ENCODE results near the gene SYNGR4. TPM values are rescaled to one million over a fixed set of nuclear protein-coding genes. Genes with fewer than 3 reads are reported as not detected.

SYNGR4 gene
- total RNA-seq, 2 donors from 2014 or later = not detected

DNA sequence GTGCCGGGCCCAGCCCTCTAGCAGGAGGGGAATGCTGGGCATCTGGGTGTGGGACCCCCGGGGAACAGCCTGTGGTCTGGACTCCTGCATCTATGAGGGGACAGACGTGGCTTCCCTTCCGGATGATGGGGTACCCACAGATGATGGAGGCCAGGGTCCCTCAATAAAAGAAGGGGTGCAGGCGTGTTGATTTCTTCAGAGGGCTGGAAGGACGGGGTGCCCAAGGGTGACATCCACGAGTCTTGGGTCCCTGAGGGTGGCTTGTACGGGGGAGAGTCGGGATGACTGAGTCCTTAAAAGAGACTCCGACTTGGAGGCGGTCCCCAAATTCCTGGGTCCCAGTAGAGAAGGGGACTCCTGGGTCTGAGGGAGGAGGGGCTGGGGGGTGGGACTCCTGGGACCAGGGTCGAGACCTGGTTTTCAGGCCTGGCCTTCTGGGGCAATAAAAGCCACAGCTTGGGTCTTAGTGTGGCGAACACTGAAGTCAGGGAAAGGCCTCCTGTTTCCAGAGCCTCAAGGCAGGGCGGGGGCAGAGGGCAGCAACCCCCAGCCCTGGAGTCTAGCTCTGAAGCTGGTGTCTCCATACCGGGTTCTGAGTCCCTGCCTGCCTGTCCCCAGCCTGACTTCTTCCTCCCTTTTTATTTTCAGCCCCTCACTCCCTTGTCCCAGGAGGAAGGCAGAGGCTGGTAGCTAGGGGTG is 28.8 kb downstream of the SYNGR4 start:
- DNase-seq (ENCODE audit: low spot score) = no peak
- intact Hi-C loops (cut with DNase I) = no loop called here

DNA sequence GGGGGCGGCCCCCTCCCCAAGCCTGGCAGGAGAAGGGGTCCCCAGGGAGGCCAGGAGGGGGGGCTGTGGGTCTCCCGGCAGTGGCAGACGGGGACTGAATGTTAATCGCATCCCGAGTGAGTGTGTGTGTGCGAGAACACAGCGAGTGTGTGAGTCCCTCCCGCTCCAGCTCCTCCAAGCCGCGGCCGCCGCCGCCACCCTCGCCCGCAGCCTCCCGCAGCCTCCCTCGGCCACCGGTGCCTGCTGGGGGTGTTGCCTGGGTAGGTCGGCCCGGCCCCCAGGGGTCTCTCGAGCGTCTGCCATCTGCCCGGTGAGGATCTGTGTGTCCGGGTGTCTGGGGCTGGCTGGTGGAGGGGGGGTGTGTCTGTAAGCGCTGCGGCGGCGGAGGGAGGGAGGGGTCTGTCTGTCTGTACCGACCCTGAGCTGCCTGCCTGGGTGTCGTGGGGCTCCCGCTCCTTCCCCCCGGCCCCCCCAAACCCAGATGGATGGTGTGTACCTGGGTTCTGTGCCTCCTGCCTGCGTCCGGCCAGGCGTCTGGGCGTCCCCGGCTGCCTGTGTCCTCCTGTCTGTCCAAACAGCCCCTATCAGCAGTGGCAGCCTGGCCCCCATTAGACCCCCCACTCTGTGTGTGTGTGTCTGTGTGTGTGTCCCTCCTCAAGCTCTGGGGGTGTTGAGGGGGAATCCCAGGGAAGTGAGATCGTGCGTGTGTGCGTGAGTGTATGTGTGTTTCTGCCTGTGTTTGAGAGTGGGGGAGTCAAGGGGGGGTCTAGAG is 29.6 kb downstream of the SYNGR4 start, which contains the start of gene GRIN2D:
GRIN2D (plus strand) TSS at position 110 of the 772 bp plus-strand sequence. CDS start 4,725 bp downstream, outside the sequence.
- intact Hi-C loops (cut with DNase I) = no loop called here
- no peak for DNase-seq (ENCODE audit: low spot score)

- intact Hi-C loops (cut with DNase I) = no loop called here
- no peak for DNase-seq (ENCODE audit: low spot score)
Observed at GRCh38 chr19:48394331-48395169, 30.4 kb downstream of the SYNGR4 start.

DNA sequence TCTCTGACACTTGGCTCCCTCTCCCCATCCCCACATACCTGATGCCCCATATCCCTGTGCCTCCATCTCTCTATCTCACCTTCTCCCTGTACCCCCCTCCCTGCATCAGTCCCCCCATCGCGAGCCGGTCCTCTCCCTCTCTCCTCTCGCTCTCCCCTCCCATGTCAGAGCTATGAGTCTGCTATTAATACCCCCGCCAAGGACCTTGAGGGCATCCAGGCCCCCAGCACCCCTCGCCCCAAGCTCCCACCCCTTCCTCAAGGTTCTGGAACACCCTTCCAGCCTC is 30.9 kb downstream of the SYNGR4 start:
- DNase-seq (ENCODE audit: low spot score) = no peak
- intact Hi-C loops (cut with DNase I) = no loop called here

DNA sequence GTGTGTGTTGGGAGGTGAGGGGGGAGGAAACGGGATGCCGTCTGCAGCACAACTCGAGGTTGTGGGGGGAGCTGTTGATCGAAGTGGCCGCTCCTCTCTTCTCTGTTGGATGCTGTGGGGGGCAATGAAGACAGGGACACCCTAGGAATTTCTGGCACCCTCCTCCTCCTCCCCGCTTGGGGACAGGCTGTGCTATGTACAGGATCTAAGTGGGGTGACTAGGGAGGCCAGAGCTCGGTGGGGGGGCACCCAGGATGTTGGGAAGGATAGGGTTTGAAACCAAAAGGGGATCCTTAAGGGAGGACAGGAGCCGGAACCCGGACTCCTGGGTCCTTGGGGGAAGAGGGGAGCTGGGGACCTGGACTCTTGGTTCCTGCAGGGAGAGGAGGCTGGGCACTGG is 31.3 kb downstream of the SYNGR4 start:
- intact Hi-C loops (cut with DNase I) = no loop called here
- no peak for DNase-seq (ENCODE audit: low spot score)

GRCh38 chr19:48396016-48396823 is 32.1 kb downstream of the SYNGR4 start:
- intact Hi-C loops (cut with DNase I) = no loop called here
- no peak for DNase-seq (ENCODE audit: low spot score)

DNA sequence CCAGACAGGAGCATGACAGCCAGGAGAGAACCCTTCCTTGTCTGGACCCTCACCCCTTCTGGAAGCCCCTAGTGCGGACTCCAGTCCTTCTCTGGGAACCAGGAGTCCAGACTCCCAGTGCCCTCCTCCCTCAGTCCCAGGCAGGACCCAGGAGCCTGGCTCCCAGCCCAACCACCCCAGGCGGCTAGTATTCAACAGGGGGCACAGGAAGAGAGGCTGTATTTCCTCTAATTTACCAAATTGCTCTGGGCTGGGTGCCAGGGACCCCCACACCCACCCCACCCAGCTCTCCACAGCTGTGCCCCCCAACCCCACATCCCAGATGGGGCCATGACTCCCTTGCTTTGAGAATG is 32.6 kb downstream of the SYNGR4 start:
- DNase-seq (ENCODE audit: low spot score) = no peak
- intact Hi-C loops (cut with DNase I) = no loop called here

- no peak for DNase-seq (ENCODE audit: low spot score)
- intact Hi-C loops (cut with DNase I) = no loop called here
Observed at GRCh38 chr19:48397263-48398101, 33.3 kb downstream of the SYNGR4 start.

DNA sequence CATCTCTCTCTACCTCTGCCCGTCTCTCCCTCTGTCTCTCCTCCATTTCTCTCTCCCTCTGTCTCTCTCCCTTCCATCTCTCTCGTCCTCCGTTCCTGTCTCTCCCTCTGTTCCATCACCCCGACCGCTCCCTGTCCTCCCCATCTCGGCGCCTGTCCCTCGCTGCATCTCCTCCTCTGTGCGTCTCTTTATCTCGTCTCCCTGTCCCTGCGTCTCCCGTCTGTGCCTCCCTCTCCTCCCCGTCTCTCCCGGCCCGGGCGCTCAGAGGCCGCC is 33.9 kb downstream of the SYNGR4 start:
- no peak for DNase-seq (ENCODE audit: low spot score)

GRCh38 chr19:48398375-48399235 is 34.4 kb downstream of the SYNGR4 start:
- DNase-seq (ENCODE audit: low spot score) = peak; percentile 95
- intact Hi-C loops (cut with DNase I) = no loop called here

More for the DNA sequence above, 33.9 kb downstream of the SYNGR4 start:
- intact Hi-C loops (cut with DNase I) = no loop called here

DNA sequence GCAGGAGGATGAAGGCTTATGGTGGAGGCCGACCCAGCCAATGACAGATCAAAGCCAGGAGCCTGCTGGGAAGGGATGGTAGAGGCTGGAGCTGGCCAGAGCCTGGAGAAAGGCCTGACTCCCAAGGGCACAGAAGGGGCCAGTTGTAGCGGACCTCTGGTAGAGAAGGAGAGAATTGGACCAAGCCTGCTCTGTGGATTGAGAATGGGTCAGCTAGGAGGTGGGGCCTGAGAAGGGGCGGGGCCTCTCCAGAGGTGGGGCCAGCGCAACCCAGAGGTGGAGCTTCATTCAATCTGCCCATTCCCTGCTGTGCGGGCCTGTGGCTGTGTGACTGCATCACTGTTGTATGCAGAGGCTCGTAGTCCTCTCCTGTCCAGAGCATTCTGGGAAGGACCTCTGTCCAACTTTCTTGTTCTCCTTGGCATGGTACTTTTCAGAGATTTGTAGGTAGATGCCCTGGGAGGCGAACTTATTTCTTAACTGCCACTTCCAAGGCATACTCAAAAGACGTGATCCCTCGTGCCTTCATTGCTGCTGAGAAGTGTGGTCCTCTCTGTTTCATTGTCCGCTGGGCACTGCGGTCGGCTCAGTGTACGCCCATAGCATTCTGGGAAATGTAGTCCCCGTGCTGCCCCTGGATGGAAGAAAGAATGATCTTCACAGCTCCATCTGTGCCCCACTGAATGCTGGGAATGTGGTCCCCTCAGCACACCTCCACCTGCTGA is 36.0 kb downstream of the SYNGR4 start:
- DNase-seq (ENCODE audit: low spot score) = peak; percentile 94
- intact Hi-C loops (cut with DNase I) = no loop called here

DNA sequence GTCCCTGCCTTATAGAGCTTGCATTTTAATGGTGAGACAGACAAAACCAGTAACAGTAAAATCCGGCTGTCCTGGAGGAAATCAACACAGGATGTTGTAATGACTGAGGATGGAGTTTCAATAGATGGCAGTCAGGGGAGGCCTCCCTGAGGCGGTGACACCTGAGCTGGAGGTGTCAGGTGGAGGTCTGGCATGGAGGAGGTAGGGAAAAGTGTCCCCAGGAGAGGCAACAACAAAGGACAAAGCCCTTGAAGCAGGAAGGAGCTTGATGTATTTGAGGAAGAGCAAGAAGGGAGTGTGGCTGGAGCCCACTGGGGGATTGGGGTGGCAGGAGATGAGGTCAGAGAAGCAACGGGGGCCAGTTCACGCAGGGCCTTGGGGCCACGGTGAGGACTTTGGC is 37.1 kb downstream of the SYNGR4 start:
- intact Hi-C loops (cut with DNase I) = no loop called here
- DNase-seq (ENCODE audit: low spot score) = no peak

- intact Hi-C loops (cut with DNase I) = no loop called here
- DNase-seq (ENCODE audit: low spot score) = no peak
Observed at GRCh38 chr19:48403606-48404005, 39.4 kb downstream of the SYNGR4 start.

DNA sequence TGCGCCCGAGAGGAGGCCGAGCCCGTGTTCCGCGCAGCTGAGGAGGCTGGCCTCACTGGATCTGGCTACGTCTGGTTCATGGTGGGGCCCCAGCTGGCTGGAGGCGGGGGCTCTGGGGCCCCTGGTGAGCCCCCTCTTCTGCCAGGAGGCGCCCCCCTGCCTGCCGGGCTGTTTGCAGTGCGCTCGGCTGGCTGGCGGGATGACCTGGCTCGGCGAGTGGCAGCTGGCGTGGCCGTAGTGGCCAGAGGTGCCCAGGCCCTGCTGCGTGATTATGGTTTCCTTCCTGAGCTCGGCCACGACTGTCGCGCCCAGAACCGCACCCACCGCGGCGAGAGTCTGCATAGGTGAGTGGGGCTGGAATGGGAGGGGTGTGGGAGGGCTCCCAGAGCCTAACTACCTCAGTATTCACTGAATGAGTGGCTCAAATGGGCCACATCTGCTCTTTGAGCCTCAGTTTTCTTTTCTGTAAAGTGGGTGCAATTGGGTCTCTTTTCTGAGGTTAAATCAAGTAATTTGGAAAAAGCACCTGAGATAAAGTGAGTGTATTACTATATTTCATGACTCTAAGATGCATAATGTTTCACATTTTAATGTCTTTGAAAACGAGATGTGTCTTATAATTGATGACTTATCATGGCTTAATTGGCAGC is 41.0 kb downstream of the SYNGR4 start:
- intact Hi-C loops (cut with DNase I) = no loop called here
- DNase-seq (ENCODE audit: low spot score) = no peak

DNA sequence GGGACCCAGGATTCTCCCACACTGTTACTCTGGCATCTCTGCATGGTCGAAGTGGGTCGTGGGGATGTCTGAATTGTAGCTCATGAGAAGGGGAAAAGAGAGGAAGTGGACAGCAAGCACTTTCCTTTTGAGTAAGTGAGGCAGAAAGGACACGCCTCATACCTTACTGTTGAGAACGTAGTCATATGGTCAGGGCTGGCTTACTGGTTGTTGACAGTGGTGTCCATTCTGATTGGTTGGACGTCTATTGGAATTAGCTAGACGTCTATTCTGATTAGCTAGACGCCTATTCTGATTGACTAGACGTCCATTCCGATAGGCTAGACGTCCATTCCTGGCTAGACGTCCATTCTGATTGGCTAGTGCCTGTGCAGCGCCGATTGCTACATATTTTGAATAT is 41.7 kb downstream of the SYNGR4 start:
- intact Hi-C loops (cut with DNase I) = no loop called here
- DNase-seq (ENCODE audit: low spot score) = no peak

GRCh38 chr19:48413879-48414587 is 49.9 kb downstream of the SYNGR4 start:
- intact Hi-C loops (cut with DNase I) = no loop called here
- DNase-seq (ENCODE audit: low spot score) = no peak
